Endometrial microvascular endothelial cells (primary cell): ENCODE results near the gene YY2. TPM values are rescaled to one million over a fixed set of nuclear protein-coding genes. Genes with fewer than 3 reads are reported as not detected.
"Not testable (repeated sequence)": the region's sequence is repeated elsewhere in the genome, so short reads cannot be mapped to it uniquely, and the experiment has no call there.

Experiments used
- in situ Hi-C: cut with HindIII; loops from 2 replicates; pipeline ENCODE4 v1.10.0; 2017; ENCODE audit warnings: low sequenced_read_pairs, low pct_unique_long_range_greater_than_20kb; ENCODE audit errors: inconsistent ontology term
- total RNA-seq: library from RNA; depleted of rRNA; stranded (reverse); fragments of >200 nt; gene quantifications from one replicate; pipeline ENCODE4 v1.2.3, GENCODE V29; 2015; ENCODE audit errors: inconsistent ontology term

Gene YY2
- 0.19 TPM for total RNA-seq

DNA sequence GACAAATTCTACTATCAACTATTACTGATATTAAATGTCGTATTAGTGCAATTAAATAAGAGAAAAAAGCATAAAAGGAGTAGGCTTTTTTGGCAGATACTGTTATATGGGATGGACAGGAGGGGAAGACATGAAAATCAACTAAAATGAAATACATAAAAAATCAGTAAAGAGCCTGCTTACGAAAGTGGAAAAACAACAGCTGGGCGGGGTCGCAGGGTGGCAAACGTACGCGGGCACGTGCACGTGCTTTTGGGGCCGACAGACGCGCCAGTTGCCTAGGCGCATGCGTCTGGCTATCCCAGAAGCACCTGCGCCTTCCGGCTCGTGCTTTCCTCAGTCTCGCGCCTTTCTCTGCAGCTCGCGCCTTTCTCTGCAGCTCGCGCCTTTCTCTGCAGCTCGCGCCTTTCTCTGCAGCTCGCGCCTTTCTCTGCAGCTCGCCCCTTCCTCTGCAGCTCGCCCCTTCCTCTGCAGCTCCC, at the start of gene YY2:
YY2 (plus strand) TSS at position 51 of the 479 bp plus-strand sequence. CDS start 498 bp downstream, outside the sequence.
- in situ Hi-C loops: no loop called here

- in situ Hi-C loops: no loop called here
These were observed 49.1 kb upstream of the YY2 start for GRCh38 chrX:21806691-21807090.

GRCh38 chrX:21811832-21812231, 44.0 kb upstream of the YY2 start:
- in situ Hi-C loops: no loop called here

DNA sequence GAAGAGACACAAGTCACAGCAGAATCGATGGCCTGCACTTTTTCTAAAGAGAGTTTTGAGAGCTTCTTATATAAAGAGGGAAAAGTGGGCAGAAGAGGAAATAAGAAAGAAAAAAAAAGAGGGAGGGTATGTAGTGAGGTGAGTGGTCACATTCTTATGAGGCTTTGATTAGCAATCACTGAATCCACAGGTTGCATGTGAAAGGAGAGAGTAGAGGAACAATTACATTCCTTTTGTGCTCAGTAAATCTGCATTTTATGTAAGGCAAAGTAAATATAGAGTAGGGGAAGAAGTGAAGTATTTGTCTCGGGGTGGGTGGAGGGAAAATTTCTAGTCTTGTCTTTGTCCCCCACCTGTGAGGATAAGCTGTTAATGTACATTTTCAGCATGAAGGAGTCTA, 43.2 kb upstream of the YY2 start:
- in situ Hi-C loops: no loop called here

DNA sequence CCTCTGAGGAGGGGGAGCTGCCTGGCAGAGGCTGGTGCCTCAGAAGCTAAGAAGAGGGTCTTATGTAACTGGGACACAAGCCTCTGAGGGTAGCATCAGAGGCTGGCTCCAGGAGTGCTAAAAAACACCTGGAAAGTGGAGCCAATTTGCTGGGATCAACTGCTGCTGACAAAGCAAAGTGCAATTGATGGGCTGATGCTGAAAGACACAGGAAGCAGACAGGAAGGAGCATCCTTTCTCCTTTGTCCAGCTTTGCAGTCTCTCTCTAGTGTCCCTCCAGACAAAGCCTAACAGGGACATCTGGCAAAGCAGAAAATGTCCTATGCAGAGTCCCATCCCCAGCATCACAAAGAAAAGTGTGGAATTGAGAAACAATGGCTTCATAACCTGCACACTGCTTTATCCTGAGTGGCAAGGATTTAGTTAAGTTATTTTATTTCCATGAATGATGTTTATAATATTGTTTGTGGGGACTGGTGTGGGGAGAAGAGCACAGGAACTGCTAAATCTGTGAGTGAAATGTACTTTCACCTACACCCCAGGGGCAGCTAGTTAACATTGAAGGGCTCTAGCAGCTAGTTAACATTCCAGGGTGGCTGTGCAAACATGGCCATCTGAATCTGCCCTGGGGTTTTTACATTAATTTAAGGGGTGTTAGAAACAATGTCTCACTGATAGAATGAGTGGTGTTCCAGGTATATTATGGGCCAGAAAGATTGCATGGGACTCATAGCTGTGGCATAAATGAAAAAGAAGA, 42.0 kb upstream of the YY2 start:
- in situ Hi-C loops: no loop called here

- in situ Hi-C loops: no loop called here
These were observed 39.7 kb upstream of the YY2 start for GRCh38 chrX:21816136-21816535.

DNA sequence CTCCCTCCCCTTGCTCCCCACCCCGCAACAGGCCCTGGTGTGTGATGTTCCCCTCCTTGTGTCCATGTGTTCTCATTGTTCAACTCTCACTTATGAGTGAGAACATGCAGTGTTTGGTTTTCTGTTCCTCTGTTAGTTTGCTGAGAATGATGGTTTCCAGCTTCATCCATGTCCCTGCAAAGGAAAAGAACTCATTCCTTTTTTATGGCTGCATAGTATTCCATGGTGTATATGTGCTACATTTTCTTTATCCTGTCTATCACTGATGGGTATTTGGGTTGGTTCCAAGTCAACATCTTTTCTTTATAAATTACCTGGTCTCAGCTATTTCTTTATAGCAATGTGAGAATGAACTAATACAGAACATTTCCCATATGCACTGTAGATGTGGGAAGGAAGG, 35.6 kb upstream of the YY2 start:
- in situ Hi-C loops: not testable (repeated sequence)

GRCh38 chrX:21821875-21822274, 33.9 kb upstream of the YY2 start:
- in situ Hi-C loops: no loop called here

DNA sequence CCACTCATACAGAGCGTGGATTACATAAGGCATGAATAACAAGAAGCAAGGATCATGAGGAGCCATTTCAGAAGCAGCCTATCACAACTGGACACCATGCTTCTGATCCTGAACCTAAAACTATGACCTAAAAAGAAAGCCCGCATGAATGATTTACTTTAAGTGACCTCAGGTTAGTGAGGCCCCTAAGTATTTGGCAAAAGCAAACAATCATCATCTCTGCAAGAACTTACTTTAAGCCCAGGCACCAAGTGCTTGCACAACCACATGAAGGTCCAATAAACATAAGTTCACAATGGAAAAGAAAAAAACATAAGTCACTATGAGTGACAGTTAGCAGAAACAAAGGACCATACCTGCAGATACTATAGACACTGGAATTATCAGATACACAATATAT, 24.3 kb upstream of the YY2 start:
- in situ Hi-C loops: no loop called here

DNA sequence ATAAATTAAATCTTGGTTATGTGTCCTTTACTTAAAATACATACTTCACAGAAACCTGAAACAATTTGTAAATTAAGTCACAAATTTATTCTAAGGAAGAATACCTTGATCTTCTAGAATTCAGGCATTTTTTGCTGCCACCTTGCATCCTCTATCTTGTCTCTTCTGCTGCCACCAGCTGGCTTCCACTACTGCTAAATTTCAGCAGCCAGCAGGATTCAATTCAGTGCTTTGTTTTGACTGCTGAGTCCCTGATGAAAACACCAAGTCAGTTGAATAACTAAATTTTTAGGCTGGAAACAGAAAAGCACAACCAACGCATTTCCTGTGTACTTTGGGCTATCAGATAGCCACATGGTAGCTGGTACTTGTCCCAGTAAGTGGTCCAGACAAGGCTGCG, 18.7 kb upstream of the YY2 start:
- in situ Hi-C loops: no loop called here

- in situ Hi-C loops: no loop called here
These were observed 16.9 kb upstream of the YY2 start for GRCh38 chrX:21838937-21839333.

GRCh38 chrX:21839334-21840192, 16.2 kb upstream of the YY2 start, which contains the start of gene MBTPS2:
TSS of gene MBTPS2 (plus strand) at chrX:21839617. CDS start at chrX:21839735, 118 bp downstream.
- in situ Hi-C loops: no loop called here

GRCh38 chrX:21840193-21840545, 15.6 kb upstream of the YY2 start:
- in situ Hi-C loops: no loop called here

- in situ Hi-C loops: no loop called here
These were observed 12.6 kb upstream of the YY2 start for GRCh38 chrX:21843179-21843578.

GRCh38 chrX:21845096-21845495, 10.7 kb upstream of the YY2 start:
- in situ Hi-C loops: no loop called here

- in situ Hi-C loops: no loop called here
These were observed 8.4 kb upstream of the YY2 start for GRCh38 chrX:21847342-21847741.

DNA sequence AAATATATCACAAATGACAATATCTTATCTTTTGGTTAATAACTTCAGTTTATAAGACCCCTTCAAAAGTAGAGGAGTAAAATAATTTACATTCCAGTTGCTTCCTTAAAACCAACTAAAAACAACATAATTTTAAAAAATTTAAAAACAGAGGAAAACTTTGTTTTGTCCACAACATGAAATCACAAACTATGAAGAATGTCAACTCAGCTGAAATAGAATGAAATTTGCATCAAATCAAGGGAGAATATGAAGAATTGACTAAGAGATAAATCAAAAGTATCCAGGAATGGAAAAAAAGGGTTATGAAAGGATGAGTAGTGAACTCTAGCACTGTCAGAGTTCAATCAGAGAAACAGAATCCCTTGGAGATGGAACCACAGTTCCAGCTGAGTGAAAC, 2.2 kb upstream of the YY2 start:
- in situ Hi-C loops: no loop called here

GRCh38 chrX:21856504-21856903, 717 bp downstream of the YY2 start:
- in situ Hi-C loops: no loop called here

- in situ Hi-C loops: no loop called here
These were observed 7.5 kb downstream of the YY2 start for GRCh38 chrX:21863241-21863640.

DNA sequence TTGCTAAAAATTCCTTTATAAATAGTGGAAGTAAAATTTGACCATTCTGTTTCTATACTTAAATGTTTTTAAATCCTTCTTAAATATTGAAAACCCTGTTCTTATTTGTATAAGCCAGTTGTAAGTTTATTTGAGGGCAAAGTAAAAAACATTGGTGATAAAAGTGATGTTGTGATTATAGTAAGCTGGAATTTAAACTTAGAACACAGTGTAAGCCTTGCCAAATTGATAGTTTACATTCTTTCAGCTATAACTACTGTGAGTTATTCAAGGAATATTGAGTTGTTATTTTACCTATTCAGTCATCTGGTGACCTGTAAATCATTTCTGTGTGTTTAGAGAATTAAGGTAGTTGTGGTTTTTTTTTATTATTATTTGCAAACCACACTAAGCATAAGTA, 9.6 kb downstream of the YY2 start:
- in situ Hi-C loops: no loop called here
